K562 (cell line): ENCODE results near the gene LRRC15. TPM values are rescaled to one million over a fixed set of nuclear protein-coding genes. Genes with fewer than 3 reads are reported as not detected.

Source experiments
- CSDE1 ChIP-seq, 2 experiments: fragments of 450-650 bp; IDR thresholded peaks; 2 replicates each; pipeline ENCODE4 v1.6.1; 2016; ENCODE audit warnings: mild to moderate bottlenecking in 1 of 2
- CUX1 ChIP-seq: fragments of 200-800 bp; sonication (Bioruptor generic); IDR thresholded peaks from 2 replicates; pipeline ENCODE4 v1.6.1; 2016; ENCODE audit warnings: missing genetic modification characterization, missing compliant biosample characterization
- ELK1 ChIP-seq: sonication (generic); formaldehyde crosslinking; IDR thresholded peaks from 2 replicates; pipeline ENCODE4 v1.8.1; 2022; ENCODE audit warnings: missing genetic modification reagents
- PATZ1 ChIP-seq: fragments of 250-450 bp; sonication (Bioruptor Pico); IDR thresholded peaks from 2 replicates; pipeline ENCODE4 v1.5.0; 2020; ENCODE audit warnings: mild to moderate bottlenecking, borderline replicate concordance
- POLR2B ChIP-seq: fragments of 450-650 bp; IDR thresholded peaks from 2 replicates; pipeline ENCODE4 v1.6.1; 2018; ENCODE audit warnings: low read depth; ENCODE audit not compliant: partially characterized antibody
- SMC3 ChIP-seq: conservative IDR thresholded peaks from 2 replicates; pipeline ENCODE4 v1.6.1; 2011; ENCODE audit warnings: low read depth, low read length, improper control_type of control experiment; ENCODE audit not compliant: insufficient read depth
- SPI1 ChIP-seq: IDR thresholded peaks from 2 replicates; pipeline ENCODE4 v1.6.1; 2011; ENCODE audit warnings: low read depth, low read length, control low read depth, borderline replicate concordance
- U2AF2 ChIP-seq: fragments of 200-400 bp; formaldehyde crosslinking; optimal IDR thresholded peaks from 2 replicates; pipeline ENCODE3; 2017; ENCODE audit warnings: low read depth, mild to moderate bottlenecking, low read length
- ZBED1 ChIP-seq: IDR thresholded peaks from 2 replicates; pipeline ENCODE4 v1.6.1; 2014
- ZFP1 ChIP-seq: fragments of 450-650 bp; formaldehyde crosslinking; IDR thresholded peaks from 2 replicates; pipeline ENCODE4 v1.4.0; 2020; ENCODE audit warnings: mild to moderate bottlenecking, mixed read lengths
- ZNF277 ChIP-seq: fragments of 250-450 bp; sonication (Bioruptor Pico); IDR thresholded peaks from 2 replicates; pipeline ENCODE4 v1.8.0; 2022; ENCODE audit warnings: inconsistent platforms, mild to moderate bottlenecking, moderate library complexity, borderline replicate concordance
- ZNF512 ChIP-seq: IDR thresholded peaks from 2 replicates; pipeline ENCODE4 v1.6.1; 2016; ENCODE audit warnings: missing genetic modification characterization, missing compliant biosample characterization
- polyA plus RNA-seq, 8 experiments: library from polyadenylated mRNA; depleted of rRNA in 4 of 8; stranded (reverse) in 5 of 8; unstranded in 3 of 8; fragments of >200 nt; fragmentation: Nextera tagmentation in 2 of 8; fragmentation: Illumina TruSeq in 1 of 8; extraction: Ambion mirVana in 2 of 8; extraction: Trizol in 1 of 8; gene quantifications; 2 replicates each; pipeline versions ENCODE4 v1.2.1 to v1.2.3, GENCODE V29; 2011 to 2014; ENCODE audit warnings: inconsistent platforms in 1 of 8, missing spikeins in 1 of 8
- total RNA-seq, 7 experiments: library from RNA; depleted of rRNA in 6 of 7; stranded (reverse); fragments of >200 nt in 6 of 7; fragmentation: Illumina TruSeq in 2 of 7; extraction: Trizol in 2 of 7; gene quantifications; 2 replicates each; pipeline versions ENCODE4 v1.2.1 to v1.2.3, GENCODE V29; 2011 to 2021; ENCODE audit warnings: low replicate concordance in 1 of 7
- TF ChIP-seq, protein P1 (sequence below): fragments of 450-650 bp; formaldehyde crosslinking; IDR thresholded peaks from 2 replicates; pipeline ENCODE4 v1.4.0; 2020; ENCODE audit warnings: mild to moderate bottlenecking, moderate library complexity

The LRRC15 gene
- total and polyA plus RNA-seq, 9 of the 15 experiments (the other 6 are each of a cell fraction or from before 2014, with no cell fraction given), result not detected

DNA sequence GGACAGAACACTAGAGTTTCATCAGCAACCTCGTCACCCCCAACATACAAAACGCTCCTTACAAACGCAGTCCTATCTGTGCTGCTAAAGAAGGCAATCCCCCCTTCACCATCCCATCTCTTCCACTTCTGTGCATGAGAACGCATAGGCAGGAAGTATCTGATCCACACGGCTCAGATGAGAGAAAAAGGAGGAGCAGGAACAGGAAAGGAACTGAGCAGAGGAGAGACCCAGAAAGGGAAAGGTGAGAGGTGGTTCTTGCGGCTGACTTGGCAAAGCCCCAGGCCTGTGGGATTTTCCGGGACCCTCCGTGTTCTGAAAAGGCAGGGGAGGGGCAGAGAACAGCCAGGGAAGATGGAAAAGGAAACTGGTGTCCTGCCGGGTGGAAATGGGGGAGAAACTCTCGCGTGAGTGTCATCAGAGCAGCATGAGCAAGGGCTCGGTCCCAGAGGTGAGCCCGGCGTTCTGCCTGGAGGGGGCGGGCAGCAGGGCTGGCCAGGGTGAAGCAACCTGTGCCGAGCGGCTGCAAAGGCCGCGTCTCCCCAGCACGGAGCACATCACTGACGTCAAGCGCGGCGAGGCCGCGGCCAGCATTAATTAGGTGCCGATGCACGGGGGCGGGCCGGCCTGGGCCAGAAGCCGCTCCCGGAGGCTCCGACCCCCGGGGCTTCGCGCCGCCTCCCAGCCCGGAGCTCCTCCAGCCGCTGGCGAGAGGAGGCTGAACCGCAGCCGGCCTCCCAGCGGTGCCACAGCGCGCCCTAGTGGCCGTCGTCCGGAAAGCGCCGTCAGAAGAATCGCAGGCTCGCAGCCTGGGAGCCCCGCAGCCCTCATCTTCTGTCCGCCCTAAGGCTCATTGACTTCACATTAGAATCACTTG is 54.2 kb downstream of the LRRC15 start (continued):
- no peak for TF ChIP-seq CUX1 (CRISPR knock-in tag)
- no peak for TF ChIP-seq PATZ1
- TF ChIP-seq, protein P1, sequence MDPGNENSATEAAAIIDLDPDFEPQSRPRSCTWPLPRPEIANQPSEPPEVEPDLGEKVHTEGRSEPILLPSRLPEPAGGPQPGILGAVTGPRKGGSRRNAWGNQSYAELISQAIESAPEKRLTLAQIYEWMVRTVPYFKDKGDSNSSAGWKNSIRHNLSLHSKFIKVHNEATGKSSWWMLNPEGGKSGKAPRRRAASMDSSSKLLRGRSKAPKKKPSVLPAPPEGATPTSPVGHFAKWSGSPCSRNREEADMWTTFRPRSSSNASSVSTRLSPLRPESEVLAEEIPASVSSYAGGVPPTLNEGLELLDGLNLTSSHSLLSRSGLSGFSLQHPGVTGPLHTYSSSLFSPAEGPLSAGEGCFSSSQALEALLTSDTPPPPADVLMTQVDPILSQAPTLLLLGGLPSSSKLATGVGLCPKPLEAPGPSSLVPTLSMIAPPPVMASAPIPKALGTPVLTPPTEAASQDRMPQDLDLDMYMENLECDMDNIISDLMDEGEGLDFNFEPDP (CRISPR knock-in tag), result no peak
- no peak for TF ChIP-seq POLR2B
- no peak for TF ChIP-seq ELK1 (CRISPR knock-in tag)
- TF ChIP-seq SMC3, result peak; percentile 95
- no peak for TF ChIP-seq CSDE1 (IDR thresholded peaks at IDR 0.05)
- no peak for TF ChIP-seq ZNF277 (CRISPR knock-in tag)
- TF ChIP-seq ZBED1, result no peak
- TF ChIP-seq U2AF2, result no peak
- no peak for TF ChIP-seq SPI1
- TF ChIP-seq ZNF512 (tag), result no peak; the same call in 1 of the 2 replicates
- TF ChIP-seq ZFP1 (CRISPR knock-in tag), result no peak
